NCI-H187 treated with DMSO at 0.1 percent for 48 hours (cell line): Measurements from ENCODE around the gene PFKFB2.
A peak's percentile ranks its signal among the peaks of the same experiment; 100 is the strongest.

ENCODE experiments used
- DNase-seq: peaks from one replicate; lab custom pipeline; 2025; lab: John Stamatoyannopoulos, UW

Gene PFKFB2

DNA sequence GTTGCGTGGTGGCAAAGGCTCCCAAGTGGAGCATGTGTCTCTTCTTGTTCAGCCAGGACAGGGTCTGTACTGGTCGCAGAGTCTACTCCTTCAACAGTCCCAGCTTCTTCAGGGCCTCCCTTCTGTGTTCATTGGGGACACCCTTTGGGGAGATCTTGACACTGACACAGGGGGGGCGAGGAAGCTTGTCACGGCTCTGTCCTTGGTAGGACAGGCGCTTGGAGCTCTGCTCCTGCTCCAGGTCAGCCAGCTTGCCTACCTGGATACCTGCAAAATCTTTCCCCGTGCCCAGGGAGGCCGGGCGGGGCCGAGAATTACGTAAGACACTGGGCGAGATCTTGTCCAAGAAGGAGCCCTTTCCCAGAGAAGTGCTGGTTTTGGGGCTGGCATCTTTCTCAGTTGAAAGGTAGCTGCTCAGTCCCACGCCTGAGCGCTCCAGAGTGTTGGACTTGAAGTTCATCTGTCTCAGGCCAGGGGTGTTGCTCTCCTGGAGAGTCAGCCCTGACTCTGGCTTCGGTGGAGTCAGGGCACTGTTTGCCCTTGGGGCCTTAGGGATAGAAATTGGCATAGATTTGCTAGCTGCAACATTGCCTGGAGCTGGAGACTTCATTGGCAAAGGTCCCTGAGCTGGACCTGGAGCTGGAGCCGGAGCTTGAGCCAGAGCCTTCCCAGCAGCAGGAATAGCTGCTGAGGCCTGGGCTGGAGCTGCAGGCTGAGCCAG lies 31.0 kb upstream of the PFKFB2 start:
- DNase-seq: no peak

DNA sequence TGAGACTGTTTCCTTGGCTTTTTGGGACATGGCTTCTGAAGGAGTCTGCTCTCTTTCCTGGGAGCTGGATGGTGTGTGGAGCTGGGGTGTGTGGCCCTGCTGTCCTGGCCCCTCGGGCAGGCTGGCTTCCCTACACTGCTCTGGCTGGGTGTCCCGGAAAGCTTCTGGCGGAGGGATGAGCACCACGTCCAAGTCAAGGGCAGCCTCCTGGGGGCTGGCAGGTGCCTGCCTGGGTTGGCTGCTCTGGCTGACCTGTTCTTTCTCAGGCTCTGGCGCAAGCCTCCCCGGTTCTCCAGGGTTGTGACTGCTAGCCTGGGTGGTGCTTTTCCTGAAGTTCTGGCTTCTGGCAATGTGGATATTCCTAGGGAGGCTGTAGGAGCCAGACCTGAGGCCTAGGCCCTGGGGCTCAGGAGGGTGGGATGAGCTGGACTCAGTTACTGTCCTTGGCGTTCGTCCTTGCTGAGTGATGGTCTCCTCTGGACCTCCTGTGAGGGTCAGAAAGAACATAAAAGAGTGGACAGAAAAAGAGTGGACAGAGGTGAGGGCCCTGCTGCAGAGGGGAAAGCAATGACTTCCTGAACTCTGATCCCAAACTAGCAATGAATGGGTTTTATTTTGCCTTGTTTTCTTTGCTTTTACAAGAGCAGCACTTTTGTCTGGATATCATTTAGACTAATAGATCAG lies 29.9 kb upstream of the PFKFB2 start:
- DNase-seq: no peak

DNA sequence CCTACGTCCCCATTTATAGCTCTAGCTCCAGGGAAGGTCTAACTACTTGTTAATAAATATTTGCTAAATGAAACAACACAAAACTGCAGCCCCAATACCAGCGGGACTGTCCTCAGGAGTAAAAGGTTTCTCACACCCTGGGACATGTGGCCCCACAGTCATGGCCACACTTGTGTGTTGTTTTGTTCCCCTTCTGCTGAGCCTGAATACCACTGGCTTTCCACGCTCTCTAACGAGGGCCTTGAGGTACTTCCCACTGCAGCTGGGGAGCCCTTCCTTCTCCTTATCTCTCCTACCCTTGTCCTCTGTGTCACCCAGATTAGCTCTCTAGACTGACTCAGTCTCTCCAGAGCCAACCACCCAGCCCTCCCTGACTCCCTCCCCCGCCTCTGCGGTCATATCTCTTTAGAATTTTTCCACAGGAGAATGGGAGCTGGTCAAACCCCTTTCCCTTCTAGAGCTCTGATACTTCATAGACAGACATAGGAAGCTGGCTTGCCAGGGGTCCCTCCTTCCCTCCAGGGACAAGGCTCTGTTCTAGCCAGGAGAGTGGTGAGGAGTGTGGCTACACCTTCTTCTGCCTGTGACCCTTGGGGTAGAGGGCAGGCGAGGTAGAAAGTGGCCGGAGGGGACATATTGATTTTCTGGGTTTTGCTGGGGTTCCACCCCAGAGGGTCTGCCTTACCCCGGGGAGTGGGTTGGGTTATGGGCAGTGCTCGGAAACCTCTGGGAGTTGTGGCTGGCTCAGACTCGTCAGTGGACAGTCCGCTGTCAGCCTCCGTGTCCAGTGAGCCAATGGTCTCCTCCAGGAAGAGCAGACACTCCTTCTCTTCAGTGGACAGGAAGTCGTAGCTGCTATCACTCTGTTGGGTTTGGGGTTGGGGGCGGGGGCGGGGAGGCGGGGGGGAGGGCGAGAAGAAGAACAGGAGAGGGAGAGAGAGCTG lies 28.6 kb upstream of the PFKFB2 start:
- no peak for DNase-seq

DNA sequence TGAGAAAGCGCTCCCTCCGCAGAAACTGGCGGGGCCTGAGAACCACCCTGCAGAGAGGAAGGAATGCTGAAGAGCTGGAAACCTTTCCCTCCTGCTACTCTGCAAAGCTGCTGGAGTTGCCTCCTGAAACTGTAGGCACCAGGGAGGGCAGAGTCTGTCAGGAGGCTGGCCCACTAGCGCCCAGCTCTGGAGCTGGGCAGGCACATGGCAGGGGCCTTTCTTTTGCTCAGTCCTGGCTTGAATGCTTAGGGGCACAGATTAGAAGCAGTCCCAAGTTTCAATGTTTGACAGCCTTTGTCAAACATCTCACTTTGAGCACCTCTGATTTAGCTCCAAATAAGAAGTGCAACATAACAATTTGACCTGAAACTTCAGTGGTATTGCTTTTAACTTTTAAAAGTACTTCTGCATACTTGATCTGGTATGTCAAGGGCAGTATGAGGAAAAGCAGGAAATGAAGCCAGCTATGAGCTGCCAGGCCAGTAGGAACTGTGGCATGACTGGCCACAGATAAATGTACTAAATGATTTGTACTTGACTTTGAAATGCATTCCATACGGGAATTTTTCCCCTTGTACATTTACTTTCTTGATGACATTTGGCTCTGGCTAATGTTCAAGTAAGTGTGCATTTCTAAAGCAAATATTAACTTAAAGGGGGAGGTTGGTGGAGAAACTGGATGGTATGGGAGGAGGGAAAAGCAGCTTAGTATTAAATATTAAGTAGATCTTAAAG lies 27.8 kb upstream of the PFKFB2 start:
- DNase-seq: no peak

DNA sequence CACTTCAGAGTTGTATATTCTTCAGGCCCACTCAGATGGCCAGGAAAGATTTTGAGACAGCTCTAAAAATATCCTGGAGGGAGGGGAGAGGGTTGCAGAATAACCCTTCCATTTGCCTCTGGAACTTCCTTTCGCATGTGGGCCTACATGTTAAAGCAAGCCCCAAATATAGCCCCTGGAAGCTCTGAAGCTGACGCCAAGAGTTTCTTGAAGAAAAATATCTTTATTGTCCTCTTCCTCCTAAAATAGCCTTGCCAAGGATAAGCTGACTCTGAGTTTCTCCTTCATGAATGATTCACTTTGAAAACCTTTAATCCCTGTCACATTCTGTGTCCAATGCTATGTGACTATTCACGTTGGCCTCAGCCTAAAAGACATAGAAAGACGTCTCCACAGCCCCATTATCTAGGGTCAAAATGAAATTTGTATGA lies 27.0 kb upstream of the PFKFB2 start:
- DNase-seq: no peak

DNA sequence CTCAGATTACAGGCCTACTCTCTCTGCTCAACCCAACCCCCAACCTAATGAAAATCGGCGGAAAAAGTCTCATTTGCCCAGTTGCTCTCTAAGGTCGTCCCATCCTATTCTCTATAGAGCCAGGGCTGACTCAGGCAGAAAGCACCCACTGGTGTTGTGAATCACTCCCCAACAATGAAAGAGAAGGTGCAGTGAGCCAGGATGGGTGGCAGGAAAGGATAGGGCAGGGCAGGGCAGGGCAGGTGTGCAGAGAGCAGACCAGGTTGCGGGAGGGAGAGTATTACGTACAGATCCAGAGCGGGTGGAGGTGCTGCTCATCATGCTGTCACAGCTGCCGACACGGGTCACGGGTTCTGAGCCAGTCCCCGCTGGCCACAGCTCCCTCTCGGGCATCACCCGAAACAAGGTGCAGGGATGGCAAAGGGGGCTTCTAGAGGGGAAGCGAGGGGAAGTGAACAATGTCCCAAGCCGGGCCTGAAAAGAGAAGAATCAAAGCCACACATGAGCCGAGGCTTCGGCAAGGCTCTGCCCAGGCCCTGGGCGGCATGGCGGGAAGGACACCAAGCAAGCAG lies 25.8 kb upstream of the PFKFB2 start:
- no peak for DNase-seq

DNA sequence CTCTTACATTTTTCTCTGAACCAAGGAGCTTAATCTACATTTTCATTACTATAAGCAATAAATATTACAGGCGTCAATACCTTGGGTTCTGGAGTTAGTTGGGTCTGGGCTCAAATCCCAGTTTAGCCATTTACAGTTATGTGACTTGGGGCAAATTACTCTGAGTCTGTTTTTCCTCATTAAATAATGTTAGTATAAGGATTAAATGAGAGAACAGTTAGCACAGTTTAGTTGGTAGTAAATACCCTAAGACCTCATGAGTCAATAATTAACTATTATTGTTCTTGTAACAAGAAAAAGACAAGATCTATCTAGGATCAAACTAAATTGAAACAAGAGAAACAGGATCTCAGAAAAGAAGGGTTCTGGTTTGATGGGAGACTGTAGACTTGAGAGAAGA lies 25.2 kb upstream of the PFKFB2 start:
- DNase-seq: no peak

DNA sequence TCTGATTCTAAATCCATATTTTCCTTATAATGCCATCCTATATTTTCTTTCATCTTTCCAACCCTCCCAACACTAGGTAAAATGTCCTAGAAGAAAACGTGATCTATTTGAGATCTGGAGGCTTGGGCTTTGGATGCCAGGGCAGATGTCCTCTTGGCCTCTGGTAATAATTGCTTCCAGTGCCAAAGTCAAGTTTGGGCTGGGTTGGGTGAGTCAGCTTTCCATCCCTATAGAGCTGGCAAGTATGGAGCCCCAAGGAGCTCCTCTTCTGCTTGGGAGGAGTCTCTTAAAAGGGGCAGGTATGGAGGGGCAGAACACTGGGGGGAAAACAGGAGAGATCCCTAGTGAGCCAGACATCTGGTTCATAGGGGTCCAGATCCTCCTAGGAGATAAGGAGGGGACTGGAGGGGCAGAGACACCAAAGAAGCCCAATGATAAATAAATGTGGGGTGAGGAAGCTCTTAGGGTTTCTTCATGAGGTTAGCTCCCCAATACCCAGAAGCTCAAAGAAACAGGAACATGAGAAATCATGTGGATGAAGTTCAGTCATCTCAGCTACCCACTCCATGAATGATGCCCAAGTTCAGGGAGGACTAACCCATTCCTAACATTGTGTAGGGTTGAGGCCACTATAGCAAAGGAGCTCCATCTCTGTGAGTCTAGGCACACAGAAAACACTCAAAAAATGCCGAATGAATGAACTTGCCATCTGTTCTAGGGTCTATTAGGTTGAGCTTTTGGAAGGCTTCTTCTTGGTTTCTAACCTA lies 24.0 kb upstream of the PFKFB2 start:
- DNase-seq: no peak

DNA sequence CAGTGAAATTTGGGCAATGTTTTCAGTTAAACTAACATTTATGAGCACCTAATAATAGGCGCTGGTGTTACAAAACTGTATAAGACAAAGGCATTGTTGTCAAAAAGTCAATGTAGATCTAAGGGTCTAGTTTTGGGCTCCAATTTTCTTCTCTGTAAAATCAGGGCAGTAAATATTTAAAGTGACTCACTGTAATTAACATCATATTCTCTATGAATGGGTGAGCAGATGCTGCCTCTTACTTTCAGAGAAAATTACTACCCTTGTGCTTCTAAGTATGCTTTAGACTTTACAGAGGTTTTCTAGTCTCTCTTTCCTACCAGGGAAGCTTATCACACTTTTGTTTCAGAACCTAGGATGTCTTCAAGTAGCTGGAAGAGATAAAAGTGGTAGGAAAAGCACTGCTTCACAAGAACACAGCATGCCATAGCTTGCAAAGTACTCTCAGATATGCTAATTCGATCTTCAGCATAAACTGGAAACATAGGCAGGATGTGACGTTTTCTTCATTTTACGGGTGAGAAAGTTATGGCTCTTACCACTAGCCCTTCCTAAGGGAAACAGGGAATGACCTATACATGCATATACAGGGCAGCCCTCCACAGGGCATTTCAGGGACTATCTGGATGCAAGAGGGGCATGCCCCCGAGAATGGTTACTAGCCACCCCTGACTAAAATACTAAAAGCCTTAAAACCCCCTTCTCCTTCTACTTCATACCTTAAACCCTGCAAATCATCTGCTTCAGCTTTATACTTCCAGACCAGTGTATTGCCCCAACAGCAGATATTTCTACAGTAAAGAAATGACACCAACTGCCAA lies 23.2 kb upstream of the PFKFB2 start:
- DNase-seq: no peak

DNA sequence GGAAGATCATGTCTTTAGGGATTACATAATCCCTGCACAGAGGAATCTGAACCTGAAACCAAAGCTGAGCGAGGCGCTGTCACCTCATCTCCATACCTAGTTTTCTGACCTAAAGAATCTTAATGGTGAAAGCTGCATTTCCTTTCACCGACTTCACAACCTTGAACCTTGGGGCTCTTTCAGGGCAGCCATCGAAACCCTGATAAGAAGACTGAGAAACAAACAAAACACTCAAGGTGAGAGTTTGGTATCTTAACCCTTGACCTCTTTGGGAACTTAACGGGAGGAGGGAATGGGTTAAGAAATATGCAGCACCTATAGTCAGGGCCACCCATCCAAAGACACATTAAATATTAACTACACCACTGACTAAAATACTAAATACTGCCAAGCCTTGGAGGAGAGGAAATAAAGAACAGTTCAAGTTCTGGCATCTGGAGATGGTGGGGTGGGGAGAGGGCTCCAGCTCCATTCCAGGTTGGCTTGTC lies 22.5 kb upstream of the PFKFB2 start:
- no peak for DNase-seq

DNA sequence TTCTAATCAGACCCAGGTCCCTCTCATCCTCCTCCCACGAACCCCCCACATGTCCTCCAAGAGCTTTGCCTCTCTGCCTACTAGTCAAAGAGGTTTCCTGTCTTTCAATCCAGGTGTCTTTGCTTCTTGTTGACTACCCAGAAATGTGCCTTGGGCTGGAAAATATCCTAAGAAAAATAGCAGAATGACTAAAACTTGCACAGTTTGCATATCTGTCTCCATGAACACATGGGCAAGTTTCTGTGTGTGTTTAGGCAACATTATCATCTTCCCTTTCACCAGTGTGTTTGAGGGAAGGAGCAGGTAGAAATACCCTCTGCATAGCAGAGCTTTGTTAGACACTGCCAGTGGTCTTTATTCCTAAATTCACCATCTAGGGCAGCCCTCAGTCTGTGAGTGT lies 22.1 kb upstream of the PFKFB2 start:
- no peak for DNase-seq

DNA sequence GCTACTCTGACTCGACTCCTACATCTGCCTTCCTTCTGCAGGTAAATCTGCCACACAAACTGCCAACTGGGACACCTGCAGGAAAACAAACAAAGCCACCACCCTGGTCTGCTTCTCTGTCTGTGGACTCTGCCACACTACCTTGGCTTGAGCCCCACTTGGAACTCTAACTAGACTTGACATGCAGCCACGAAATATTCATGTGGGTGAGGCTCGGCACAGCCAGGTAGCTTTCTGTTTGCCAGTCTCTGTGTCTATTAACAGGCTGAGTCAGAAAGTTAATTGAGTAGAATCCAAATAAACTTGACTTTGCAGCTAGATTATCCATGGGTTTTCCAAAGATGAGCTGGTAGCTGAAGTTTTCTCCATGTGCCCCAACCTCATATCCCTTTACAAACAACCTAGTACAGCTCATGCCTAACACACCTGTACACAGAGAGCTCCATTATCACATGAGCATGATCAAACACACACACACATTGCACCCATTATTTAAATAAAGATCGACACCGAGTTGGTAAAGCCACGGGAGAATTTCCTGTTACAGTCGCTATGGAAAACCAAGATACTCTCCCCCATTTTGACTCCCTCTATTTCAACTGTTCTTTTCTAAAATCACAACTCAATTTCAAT lies 21.3 kb upstream of the PFKFB2 start:
- DNase-seq: no peak

DNA sequence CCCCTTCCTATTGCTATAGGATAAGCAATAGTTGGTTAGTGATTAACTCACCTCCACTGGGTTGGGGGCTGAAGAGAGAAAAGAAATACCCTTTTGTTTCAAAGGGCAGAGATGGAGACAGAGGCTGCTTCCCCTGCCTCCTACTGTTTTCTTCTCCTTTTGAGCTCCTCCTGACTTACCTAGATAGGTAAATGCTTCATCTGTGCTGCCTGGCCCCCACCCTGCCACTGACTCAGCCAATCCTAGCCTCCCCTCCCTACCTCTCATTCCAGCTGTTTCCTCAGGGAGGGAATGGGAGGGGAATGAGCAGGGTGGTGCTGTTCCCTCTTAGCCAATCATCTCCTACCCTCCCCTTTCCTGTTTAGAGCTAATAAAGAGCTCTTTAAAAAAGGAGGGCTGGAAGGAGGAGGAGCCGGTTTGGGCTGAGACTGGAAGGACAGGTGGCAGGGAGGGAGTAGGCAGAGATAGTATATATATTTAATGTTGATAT lies 20.5 kb upstream of the PFKFB2 start, which contains the start of gene C1orf116:
Gene C1orf116, minus strand, starts transcription at position 229 of the 490 bp plus-strand sequence. CDS start 5,158 bp downstream, outside the sequence.
- DNase-seq: peak; percentile 97

DNA sequence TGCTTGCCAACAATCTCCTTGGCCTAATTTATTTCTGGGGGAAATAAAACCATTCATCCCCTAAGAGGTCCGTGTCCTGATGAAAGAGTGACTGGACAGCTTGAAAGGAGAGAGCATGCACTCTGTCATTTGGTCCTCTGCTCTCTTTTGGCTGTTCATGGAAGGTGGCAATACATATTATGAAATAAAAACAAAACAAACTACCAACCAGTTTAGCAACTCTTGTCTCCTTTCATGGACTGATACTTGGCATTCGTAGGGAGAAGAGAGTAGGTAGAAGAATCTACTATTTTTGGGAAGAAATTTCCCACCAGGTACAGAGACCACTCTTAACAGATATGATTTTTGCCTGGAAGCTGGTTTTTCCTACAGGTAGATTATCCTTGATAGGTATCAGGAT lies 19.8 kb upstream of the PFKFB2 start:
- no peak for DNase-seq

DNA sequence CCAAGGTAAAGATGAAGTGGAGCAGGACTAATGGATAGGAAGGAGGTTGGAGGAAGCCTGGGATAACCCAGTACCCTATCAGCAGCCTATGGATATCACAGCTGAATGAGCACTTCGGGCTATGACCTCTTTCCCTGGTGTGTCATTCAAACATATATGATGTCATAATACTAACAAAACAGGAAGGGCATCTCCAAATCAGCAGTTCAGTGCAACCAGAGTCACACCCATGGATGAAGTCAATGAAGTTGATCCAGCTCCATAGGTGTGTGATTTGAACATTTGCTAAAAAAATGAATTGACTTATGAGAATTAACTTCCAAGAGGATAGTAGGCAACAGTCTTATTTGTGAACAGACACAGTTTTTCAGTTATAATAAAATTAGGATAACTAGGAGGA lies 18.9 kb upstream of the PFKFB2 start:
- no peak for DNase-seq

DNA sequence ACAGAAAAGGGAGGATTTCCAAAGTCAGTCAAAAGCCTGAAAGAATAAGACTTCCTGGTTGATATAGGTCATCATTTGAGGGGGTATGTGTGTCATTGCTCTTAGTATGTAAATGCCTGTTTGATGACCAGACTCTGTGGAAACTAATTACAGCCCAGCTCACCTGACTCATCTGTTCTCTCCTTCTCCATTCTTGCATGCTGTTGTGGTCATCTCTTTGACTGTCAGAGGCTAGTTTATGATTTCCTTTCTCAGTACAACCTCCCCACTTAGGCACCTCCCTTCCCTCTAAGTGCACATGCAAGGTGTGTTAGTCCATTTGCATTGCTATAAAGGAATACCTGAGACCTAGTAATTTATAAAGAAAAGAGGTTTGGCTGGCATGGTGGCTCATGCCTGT lies 18.1 kb upstream of the PFKFB2 start:
- DNase-seq: no peak

DNA sequence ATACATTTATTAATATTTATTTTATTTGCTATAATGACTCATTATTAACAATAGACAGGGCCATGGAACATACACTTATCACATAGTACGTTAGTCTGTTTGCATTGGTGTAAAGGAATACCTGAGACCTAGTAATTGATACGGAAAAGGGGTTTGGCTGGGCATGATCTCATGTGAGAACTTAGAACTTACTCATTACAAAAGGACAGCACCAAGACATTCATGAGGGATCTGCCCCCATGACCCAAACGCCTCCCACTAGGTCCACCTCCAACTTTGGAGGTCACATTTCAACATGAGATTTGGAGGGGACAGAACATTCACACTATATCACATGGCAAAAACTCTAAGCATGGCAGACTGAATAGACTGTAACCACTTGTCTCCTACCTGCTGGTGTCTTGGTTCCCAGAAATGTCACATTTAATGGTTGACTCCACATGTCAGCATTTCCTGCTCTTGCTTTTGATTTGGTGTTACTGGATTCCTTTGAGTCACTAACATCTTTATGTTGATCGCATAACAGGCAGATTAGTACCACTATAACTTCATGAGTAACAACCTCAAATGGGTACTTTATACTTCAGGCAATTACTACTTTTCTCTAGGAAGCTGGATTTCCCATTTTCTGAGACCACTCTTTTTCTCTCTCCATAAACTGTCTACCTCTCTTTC lies 17.1 kb upstream of the PFKFB2 start:
- no peak for DNase-seq

DNA sequence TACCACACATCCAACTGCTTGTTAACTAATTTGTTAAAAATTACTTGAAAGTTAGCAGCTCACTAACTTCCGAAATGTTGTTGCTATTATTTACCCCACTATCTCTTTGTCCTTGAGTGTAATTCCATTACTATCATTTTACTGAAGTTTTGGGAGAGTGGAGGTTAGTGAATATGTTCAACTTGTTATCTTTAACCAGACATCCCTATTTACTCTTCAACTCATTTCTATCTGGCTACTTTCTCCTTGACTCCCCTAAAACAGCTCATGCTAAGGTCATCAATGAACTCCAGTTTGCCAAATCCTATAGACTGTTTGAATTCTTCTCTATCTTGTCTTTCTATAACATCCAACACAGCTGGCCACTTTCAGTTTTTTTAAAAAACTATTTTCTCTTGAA lies 16.2 kb upstream of the PFKFB2 start:
- no peak for DNase-seq
